Measurements from ENCODE around the gene PRKCQ.

- TF ChIP-seq GATA3 (IDR thresholded peaks at IDR 0.05; ENCODE audit: low read depth, low read length), result no peak
- TF ChIP-seq GATA2 (IDR thresholded peaks at IDR 0.05; ENCODE audit: low read depth, low read length), result no peak
Observed at GRCh38 chr10:6400821-6401465, 179.1 kb downstream of the PRKCQ start.

Data from SH-SY5Y (cell line).